Esophagus squamous epithelium (tissue), 5 donors: ENCODE results near the gene WNT1. TPM values are rescaled to one million over a fixed set of nuclear protein-coding genes. Genes with fewer than 3 reads are reported as not detected.

Experiments
- DNase-seq: peaks from one replicate; lab custom pipeline; 2025; lab: John Stamatoyannopoulos, UW
- H3K27ac ChIP-seq, 4 donors: fragments of 200-600 bp; sonication (generic); one replicate each; pipeline ENCODE4 v1.5.1; 2016 to 2019; ENCODE audit warnings: mild to moderate bottlenecking in 1 of 4
- H3K27me3 ChIP-seq, 4 donors: fragments of 200-600 bp; sonication (generic); 1 replicate in 3 of 4; 2 replicates in 1 of 4; pipeline versions ENCODE4 v1.5.1 to v1.6.0; 2017 to 2021; ENCODE audit warnings: antibody characterized with exemption in 1 of 4
- H3K36me3 ChIP-seq, 3 donors: fragments of 200-600 bp; sonication (generic); one replicate each; pipeline ENCODE4 v1.5.1; 2016 to 2019
- H3K4me1 ChIP-seq, 3 donors: fragments of 200-600 bp; sonication (generic); one replicate each; pipeline ENCODE4 v1.5.1; 2017 to 2019
- H3K4me3 ChIP-seq, 4 donors: fragments of 200-600 bp; sonication (generic); 1 replicate in 3 of 4; 2 replicates in 1 of 4; pipeline ENCODE4 v1.5.1; 2016 to 2019; ENCODE audit warnings: mild to moderate bottlenecking in 2 of 4, moderate library complexity in 1 of 4
- H3K9me3 ChIP-seq, 3 donors: fragments of 200-600 bp; sonication (generic); one replicate each; pipeline ENCODE4 v1.5.1; 2016 to 2019
- CTCF ChIP-seq, 6 experiments: fragments of 450-650 bp in 4 of 6; fragments of 200-600 bp in 2 of 6; sonication (generic) in 2 of 6; IDR thresholded peaks; one replicate each; pipeline ENCODE4 v1.5.1; 2016 to 2019; ENCODE audit warnings: antibody characterized with exemption in 6 of 6, mild to moderate bottlenecking in 4 of 6, moderate library complexity in 4 of 6
- POLR2A ChIP-seq, 4 donors: fragments of 450-650 bp; IDR thresholded peaks; one replicate each; pipeline ENCODE4 v1.6.1; 2017; ENCODE audit warnings: antibody characterized with exemption in 4 of 4, mild to moderate bottlenecking in 4 of 4, moderate library complexity in 3 of 4
- WGBS, 2 donors: methylation state at CpG; one replicate each; pipeline ENCODE4 v1.1.5; 2018; 5-methylcytosine and 5-hydroxymethylcytosine counted together
- intact Hi-C: fragments of 100-400 bp; cut with DNase I; formaldehyde crosslinking; loops from one replicate; pipeline ENCODE4 v1.15.0; 2022
- total RNA-seq, 4 donors: library from RNA; depleted of rRNA; stranded (reverse); fragments of >200 nt; gene quantifications; one replicate each; pipeline ENCODE4 v1.1.0, GENCODE V29; 2016
- donor health status: DM: yes; HTN: yes; CAD: no.

The WNT1 gene
- total RNA-seq, 4 donors from 2014 or later: 0.41 TPM; not detected in 3

GRCh38 chr12:48985901-48986300 is 7.8 kb downstream of the WNT1 start:
- Histone ChIP-seq H3K36me3 (no peaks in the 10 kb centered on the region), H3K27ac (no peak overlapping the region), H3K9me3 (no peaks in the 10 kb centered on the region), H3K27me3 (peaks cover 7 to 99% (median 11%) of the 10 kb centered on the region in 4 donors), H3K4me3 (no peak overlapping the region), H3K4me1 (peaks cover 6 to 20% (median 7%) of the 10 kb centered on the region in 3 donors)
- TF ChIP-seq CTCF (IDR thresholded peaks at IDR 0.05) (no peak), POLR2A (IDR thresholded peaks at IDR 0.05) (no peak)
- 77% methylated on average over 2 of the region's 2 CpGs; no CpG with 5 or more reads in 1 of the 2 donors for WGBS, 2 donors
- no peak for DNase-seq
- intact Hi-C loops: loop anchor here (10.0 kb wide), 1 partner anchor 61 kb away; the partner anchor contains the start of gene FKBP11

- DNase-seq: no peak
- Histone ChIP-seq H3K27me3 (peaks cover 0 to 99% (median 2%) of the 10 kb centered on the region in 4 donors), H3K9me3 (no peaks in the 10 kb centered on the region), H3K36me3 (no peaks in the 10 kb centered on the region), H3K4me3 (no peak overlapping the region), H3K27ac (no peak overlapping the region), H3K4me1 (peaks cover 0 to 11% (median 0%) of the 10 kb centered on the region in 3 donors)
- TF ChIP-seq CTCF (IDR thresholded peaks at IDR 0.05) (no peak), POLR2A (IDR thresholded peaks at IDR 0.05) (no peak)
- 45 to 90% methylated on average over 2 to 15 of the region's 23 CpGs for WGBS, 2 donors
- intact Hi-C loops: loop anchor here (10.0 kb wide), 1 partner anchor 62 kb away; the partner anchor contains the start of gene FKBP11
Measured at GRCh38 chr12:48986720-48987291, 8.7 kb downstream of the WNT1 start.

- no peak for DNase-seq
- Histone ChIP-seq H3K4me1 (peaks cover 0 to 8% (median 0%) of the 10 kb centered on the region in 3 donors), H3K4me3 (no peak overlapping the region), H3K36me3 (no peaks in the 10 kb centered on the region), H3K27ac (no peak overlapping the region), H3K27me3 (peaks cover 0 to 99% (median 0%) of the 10 kb centered on the region in 4 donors), H3K9me3 (no peaks in the 10 kb centered on the region)
- intact Hi-C loops: loop anchor here (10.0 kb wide), 1 partner anchor 63 kb away; the partner anchor contains the start of gene FKBP11
- TF ChIP-seq POLR2A (IDR thresholded peaks at IDR 0.05): no peak
- peak; percentile 60 to 87 (median 75) for TF ChIP-seq CTCF (IDR thresholded peaks at IDR 0.05)
- WGBS, 2 donors: 30 to 36% methylated on average over 11 to 12 of the region's 16 CpGs
Measured at GRCh38 chr12:48988030-48988649, 10.0 kb downstream of the WNT1 start.

- intact Hi-C loops: no loop called here
- H3K27me3 ChIP-seq: peaks cover 0 to 99% (median 7%) of the 10 kb centered on the region in 4 donors
- no peaks in the 10 kb centered on the region for H3K36me3 ChIP-seq
- no peak for TF ChIP-seq POLR2A (IDR thresholded peaks at IDR 0.05)
- DNase-seq: no peak
- H3K9me3 ChIP-seq: no peaks in the 10 kb centered on the region
- H3K4me3 ChIP-seq: no peak overlapping the region
- peaks cover 0 to 16% (median 5%) of the 10 kb centered on the region in 3 donors for H3K4me1 ChIP-seq
- H3K27ac ChIP-seq: no peak overlapping the region
Measured at GRCh38 chr12:48990552-48990951, 12.4 kb downstream of the WNT1 start.

GRCh38 chr12:48991247-48992050 is 13.3 kb downstream of the WNT1 start:
- DNase-seq: no peak
- 50 to 61% methylated on average over 7 of the region's 8 CpGs for WGBS, 2 donors
- H3K4me1 ChIP-seq: peaks cover 0 to 19% (median 5%) of the 10 kb centered on the region in 3 donors
- no peak overlapping the region for H3K27ac ChIP-seq
- H3K9me3 ChIP-seq: no peaks in the 10 kb centered on the region
- H3K4me3 ChIP-seq: no peak overlapping the region
- H3K36me3 ChIP-seq: no peaks in the 10 kb centered on the region
- H3K27me3 ChIP-seq: peaks cover 0 to 99% (median 7%) of the 10 kb centered on the region in 4 donors
- TF ChIP-seq POLR2A (IDR thresholded peaks at IDR 0.05): no peak
- no peak for TF ChIP-seq CTCF (IDR thresholded peaks at IDR 0.05)
- intact Hi-C loops: no loop called here
